DND-41 (cell line): ENCODE data around the gene STAG1.

Experiments used
- ATAC-seq: fragments of 200-7000 bp; cut with Tn5 transposase; 3 replicates; pipeline ENCODE4 v1.9.1; 2021; ENCODE audit warnings: low read depth; ENCODE audit not compliant: insufficient read depth
- DNase-seq: peaks from one replicate; pipeline ENCODE4 v3.0.0-alpha.2; 2020
- H2AFZ ChIP-seq: 2 replicates; pipeline ENCODE4 v1.6.0; 2012; ENCODE audit warnings: low read depth, low read length
- H3K27ac ChIP-seq: 2 replicates; pipeline ENCODE4 v1.5.1; 2012; ENCODE audit warnings: low read length, inconsistent platforms
- H3K27me3 ChIP-seq: fragments of 200-600 bp; sonication (generic); 2 replicates; pipeline ENCODE4 v1.6.0; 2012; ENCODE audit warnings: low read length, mild to moderate bottlenecking, inconsistent platforms; ENCODE audit not compliant: insufficient read depth, poor library complexity
- H3K36me3 ChIP-seq: 2 replicates; pipeline ENCODE4 v1.5.1; 2012; ENCODE audit warnings: low read length, inconsistent platforms; ENCODE audit not compliant: insufficient read depth
- H3K4me1 ChIP-seq: 2 replicates; pipeline ENCODE4 v1.5.1; 2012; ENCODE audit warnings: mild to moderate bottlenecking, low read length; ENCODE audit not compliant: insufficient read depth
- H3K4me2 ChIP-seq: 2 replicates; pipeline ENCODE4 v1.6.0; 2012; ENCODE audit warnings: mild to moderate bottlenecking, moderate library complexity, low read length, inconsistent platforms; ENCODE audit not compliant: insufficient read depth
- H3K4me3 ChIP-seq, 2 experiments: fragments of 200-600 bp in 1 of 2; shearing (Covaris generic) in 1 of 2; 2 replicates each; pipeline ENCODE4 v1.5.1; 2012 to 2016; ENCODE audit warnings: inconsistent platforms in 2 of 2, low read length in 2 of 2, mild to moderate bottlenecking in 2 of 2, low read depth in 1 of 2, moderate library complexity in 1 of 2
- H3K79me2 ChIP-seq: 2 replicates; pipeline ENCODE4 v1.6.0; 2012; ENCODE audit warnings: low read length, inconsistent platforms; ENCODE audit not compliant: insufficient read depth
- H3K9ac ChIP-seq: 2 replicates; pipeline ENCODE4 v1.6.0; 2012; ENCODE audit warnings: low read depth, mild to moderate bottlenecking, inconsistent platforms, low read length, moderate library complexity
- H3K9me3 ChIP-seq: 2 replicates; pipeline ENCODE4 v1.5.1; 2012; ENCODE audit warnings: low read length, moderate library complexity, mild to moderate bottlenecking, inconsistent platforms; ENCODE audit not compliant: insufficient read depth, severe bottlenecking
- H4K20me1 ChIP-seq: 2 replicates; pipeline ENCODE4 v1.6.0; 2012; ENCODE audit warnings: low read length; ENCODE audit not compliant: insufficient read depth
- CTCF ChIP-seq: IDR thresholded peaks from 2 replicates; pipeline ENCODE4 v1.5.1; 2012; ENCODE audit warnings: borderline replicate concordance, low read length, moderate library complexity, mild to moderate bottlenecking; ENCODE audit not compliant: poor library complexity, severe bottlenecking; ENCODE audit errors: extremely low read depth
- EZH2 ChIP-seq: IDR thresholded peaks from 3 replicates; pipeline ENCODE4 v1.6.1; 2012; ENCODE audit warnings: borderline replicate concordance, low read depth, mild to moderate bottlenecking, moderate library complexity, low read length, inconsistent platforms; ENCODE audit not compliant: severe bottlenecking

Gene STAG1

GRCh38 chr3:136708333-136708985 lies 43.7 kb downstream of the STAG1 start:
- Histone ChIP-seq H3K4me3 (no peak overlapping the region), H3K9me3 (no peaks in the 10 kb centered on the region), H3K36me3 (peaks cover 24% of the 10 kb centered on the region), H3K4me2 (no peak overlapping the region), H3K4me1 (no peaks in the 10 kb centered on the region), H4K20me1 (peaks cover 44% of the 10 kb centered on the region; the same call in 1 of the 2 replicates), H3K79me2 (peaks cover 100% of the 10 kb centered on the region), H3K27ac (no peak overlapping the region), H3K9ac (no peak overlapping the region), H2AFZ (no peak overlapping the region), H3K27me3 (no peaks in the 10 kb centered on the region)
- ATAC-seq (no peak), DNase-seq (no peak)
- TF ChIP-seq EZH2 (no peak), CTCF (no peak)

GRCh38 chr3:136703429-136703828 lies 48.7 kb downstream of the STAG1 start:
- no peak overlapping the region for H2AFZ ChIP-seq
- no peak overlapping the region for H3K9ac ChIP-seq
- H3K9me3 ChIP-seq: peaks cover 2% of the 10 kb centered on the region
- no peak overlapping the region for H3K4me2 ChIP-seq
- peaks cover 30% of the 10 kb centered on the region; the same call in 1 of the 2 replicates for H4K20me1 ChIP-seq
- H3K79me2 ChIP-seq: peaks cover 100% of the 10 kb centered on the region
- H3K27ac ChIP-seq: no peak overlapping the region
- H3K36me3 ChIP-seq: peaks cover 16% of the 10 kb centered on the region
- TF ChIP-seq EZH2 (no peak), CTCF (no peak)
- DNase-seq (no peak), ATAC-seq (no peak)
- no peaks in the 10 kb centered on the region for H3K27me3 ChIP-seq
- H3K4me1 ChIP-seq: no peaks in the 10 kb centered on the region
- no peak overlapping the region for H3K4me3 ChIP-seq

GRCh38 chr3:136699271-136699828 lies 52.8 kb downstream of the STAG1 start:
- Histone ChIP-seq H3K79me2 (peaks cover 100% of the 10 kb centered on the region), H3K36me3 (peaks cover 28% of the 10 kb centered on the region), H3K9ac (no peak overlapping the region), H3K4me2 (no peak overlapping the region), H3K4me1 (no peaks in the 10 kb centered on the region), H3K4me3 (no peak overlapping the region), H3K9me3 (peaks cover 33% of the 10 kb centered on the region), H3K27me3 (no peaks in the 10 kb centered on the region), H2AFZ (no peak overlapping the region), H4K20me1 (peaks cover 12% of the 10 kb centered on the region; the same call in 1 of the 2 replicates), H3K27ac (no peak overlapping the region)
- no peak for DNase-seq
- TF ChIP-seq CTCF (no peak), EZH2 (no peak)
- ATAC-seq: no peak
